AG10803 (cell line): ENCODE results near the gene LRRN3.

Experiments
- DNase-seq: peaks from one replicate; pipeline ENCODE4 v3.0.0; 2010; ENCODE audit warnings: low read depth
- H3K4me3 ChIP-seq: 2 replicates; pipeline ENCODE4 v1.5.1; 2011; ENCODE audit warnings: mild to moderate bottlenecking, low read length, control low read depth
- TF ChIP-seq, protein P1 (sequence below): conservative IDR thresholded peaks from 2 replicates; pipeline ENCODE4 v1.5.1; 2011; ENCODE audit warnings: mild to moderate bottlenecking, low read length, control low read depth, inconsistent platforms

LRRN3 gene

DNA sequence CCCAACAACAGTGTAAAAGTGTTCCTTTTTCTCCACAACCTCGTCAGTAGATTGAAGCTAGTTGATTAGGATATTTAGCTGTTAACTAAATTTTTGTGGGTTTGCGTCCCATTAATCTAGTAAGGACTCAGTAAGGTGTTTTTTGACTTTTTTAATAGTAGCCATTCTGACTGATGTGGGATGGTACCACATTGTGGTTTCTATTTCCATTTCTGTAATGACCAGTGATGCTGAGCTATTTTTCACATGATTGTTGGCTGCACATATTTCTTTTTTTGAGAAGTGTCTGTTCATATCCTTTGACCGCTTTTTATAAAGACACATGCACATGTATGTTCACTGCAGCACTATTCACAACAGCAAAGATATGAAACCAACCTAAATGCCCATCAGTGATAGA, 5.6 kb upstream of the LRRN3 start:
- TF ChIP-seq, protein P1, sequence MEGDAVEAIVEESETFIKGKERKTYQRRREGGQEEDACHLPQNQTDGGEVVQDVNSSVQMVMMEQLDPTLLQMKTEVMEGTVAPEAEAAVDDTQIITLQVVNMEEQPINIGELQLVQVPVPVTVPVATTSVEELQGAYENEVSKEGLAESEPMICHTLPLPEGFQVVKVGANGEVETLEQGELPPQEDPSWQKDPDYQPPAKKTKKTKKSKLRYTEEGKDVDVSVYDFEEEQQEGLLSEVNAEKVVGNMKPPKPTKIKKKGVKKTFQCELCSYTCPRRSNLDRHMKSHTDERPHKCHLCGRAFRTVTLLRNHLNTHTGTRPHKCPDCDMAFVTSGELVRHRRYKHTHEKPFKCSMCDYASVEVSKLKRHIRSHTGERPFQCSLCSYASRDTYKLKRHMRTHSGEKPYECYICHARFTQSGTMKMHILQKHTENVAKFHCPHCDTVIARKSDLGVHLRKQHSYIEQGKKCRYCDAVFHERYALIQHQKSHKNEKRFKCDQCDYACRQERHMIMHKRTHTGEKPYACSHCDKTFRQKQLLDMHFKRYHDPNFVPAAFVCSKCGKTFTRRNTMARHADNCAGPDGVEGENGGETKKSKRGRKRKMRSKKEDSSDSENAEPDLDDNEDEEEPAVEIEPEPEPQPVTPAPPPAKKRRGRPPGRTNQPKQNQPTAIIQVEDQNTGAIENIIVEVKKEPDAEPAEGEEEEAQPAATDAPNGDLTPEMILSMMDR = no peak
- no peak for DNase-seq
- H3K4me3 ChIP-seq = no peak overlapping the region

DNA sequence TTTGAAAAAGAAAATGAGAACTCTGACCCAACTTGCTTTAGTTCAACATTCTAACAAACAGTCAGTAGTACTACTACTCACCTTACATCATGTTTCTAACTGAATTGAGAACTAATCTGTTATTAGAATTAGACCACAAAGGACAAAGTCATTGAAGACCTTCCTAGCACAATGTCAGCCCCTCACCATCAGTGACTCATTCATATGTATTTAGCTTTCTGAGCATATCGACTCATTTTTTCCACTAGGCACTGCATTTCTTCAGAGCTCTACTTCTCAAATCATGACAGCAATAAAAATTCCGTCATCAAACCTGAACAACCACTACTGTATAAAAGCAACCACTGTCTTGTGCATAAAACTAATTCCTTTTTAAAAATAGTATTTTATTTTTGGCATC, 4.4 kb upstream of the LRRN3 start:
- TF ChIP-seq, protein P1 = no peak
- H3K4me3 ChIP-seq = no peak overlapping the region
- no peak for DNase-seq

- H3K4me3 ChIP-seq = no peak overlapping the region
- TF ChIP-seq, protein P1 = no peak
- DNase-seq = no peak
These were observed 2.6 kb upstream of the LRRN3 start for GRCh38 chr7:111088328-111088727.

GRCh38 chr7:111089822-111090426, 1.0 kb upstream of the LRRN3 start:
- no peak overlapping the region for H3K4me3 ChIP-seq
- DNase-seq = peak; percentile 59
- TF ChIP-seq, protein P1 = peak; percentile 89

DNA sequence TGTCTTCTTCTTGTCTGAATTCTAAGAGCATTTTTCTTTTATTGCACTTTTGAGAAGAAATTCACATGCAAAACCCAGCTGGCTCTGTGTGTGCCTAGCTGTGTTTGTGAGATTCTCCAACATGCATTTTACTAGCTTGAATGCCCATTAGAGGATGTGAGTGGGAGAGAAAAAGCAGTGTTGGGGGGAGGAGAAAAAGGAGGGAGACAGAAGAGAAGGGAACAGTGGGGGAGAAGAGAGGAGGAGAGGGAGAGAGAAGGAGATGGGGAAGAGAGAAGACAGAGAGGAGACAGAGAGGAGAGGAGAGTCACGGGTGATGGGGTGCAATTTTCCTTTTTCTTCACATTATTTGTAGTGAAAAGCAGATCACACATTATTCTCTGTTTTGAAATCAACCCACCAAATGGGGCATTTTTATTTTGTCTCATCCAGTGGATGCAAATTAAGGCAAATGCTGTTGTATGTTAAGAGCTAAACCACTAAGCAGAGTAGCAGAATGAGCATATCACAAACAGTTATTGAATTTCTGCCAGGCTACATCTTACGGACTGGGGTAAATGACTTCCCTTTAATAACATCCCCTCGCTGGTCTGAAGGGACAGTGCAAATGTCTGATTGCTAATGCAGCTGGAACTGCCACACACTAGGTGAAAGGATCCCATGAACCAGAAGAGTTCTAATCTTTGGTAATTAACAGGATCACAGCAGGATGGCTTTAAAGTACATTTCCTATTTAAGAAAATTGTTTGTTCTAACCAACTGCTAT, 849 bp downstream of the LRRN3 start:
- no peak overlapping the region for H3K4me3 ChIP-seq
- TF ChIP-seq, protein P1 = no peak
- no peak for DNase-seq

- TF ChIP-seq, protein P1 = no peak
- no peak overlapping the region for H3K4me3 ChIP-seq
These were observed 1.7 kb downstream of the LRRN3 start for GRCh38 chr7:111092406-111093236.

More at GRCh38 chr7:111092406-111093236, 1.7 kb downstream of the LRRN3 start:
- no peak for DNase-seq
